Astrocyte (in vitro differentiated cells and primary cell): ENCODE measurements around the gene CTNNA2. TPM values are rescaled to one million over a fixed set of nuclear protein-coding genes. Genes with fewer than 3 reads are reported as not detected.

Experiments
- DNase-seq: peaks from one replicate; pipeline ENCODE4 v3.0.0-alpha.2; 2010; ENCODE audit warnings: low read depth
- FAIRE-seq: peaks from 2 replicates; lab custom pipeline; 2011; peaks lifted over from hg19 to GRCh38; lab: Jason Lieb, UNC
- H2AFZ ChIP-seq: 2 replicates; pipeline ENCODE4 v1.6.0; 2012; ENCODE audit warnings: low read depth, low read length, inconsistent platforms
- H3K27ac ChIP-seq: 2 replicates; pipeline ENCODE4 v1.5.1; 2011; ENCODE audit warnings: low read depth, low read length, inconsistent platforms
- H3K27me3 ChIP-seq: 2 replicates; pipeline ENCODE4 v1.6.0; 2011; ENCODE audit warnings: low read length, inconsistent platforms; ENCODE audit not compliant: insufficient read depth
- H3K36me3 ChIP-seq: 2 replicates; pipeline ENCODE4 v1.5.1; 2011; ENCODE audit warnings: low read length, inconsistent platforms; ENCODE audit not compliant: insufficient read depth
- H3K4me1 ChIP-seq: 2 replicates; pipeline ENCODE4 v1.5.1; 2011; ENCODE audit warnings: low read length, inconsistent platforms; ENCODE audit not compliant: insufficient read depth
- H3K4me2 ChIP-seq: 2 replicates; pipeline ENCODE4 v1.6.0; 2012; ENCODE audit warnings: low read length, inconsistent platforms
- H3K4me3 ChIP-seq: 2 replicates; pipeline ENCODE4 v1.5.1; 2011; ENCODE audit warnings: low read depth, mild to moderate bottlenecking, low read length, inconsistent platforms; ENCODE audit not compliant: insufficient read depth
- H3K79me2 ChIP-seq: 2 replicates; pipeline ENCODE4 v1.6.0; 2012; ENCODE audit warnings: mild to moderate bottlenecking, low read length, inconsistent platforms; ENCODE audit not compliant: insufficient read depth
- H3K9ac ChIP-seq: 2 replicates; pipeline ENCODE4 v1.6.0; 2012; ENCODE audit warnings: mild to moderate bottlenecking, low read length, inconsistent platforms
- H3K9me3 ChIP-seq: 2 replicates; pipeline ENCODE4 v1.5.1; 2012; ENCODE audit warnings: low read depth, mild to moderate bottlenecking, low read length, inconsistent platforms; ENCODE audit not compliant: insufficient read depth
- H4K20me1 ChIP-seq: 2 replicates; pipeline ENCODE4 v1.6.0; 2012; ENCODE audit warnings: low read length, inconsistent platforms; ENCODE audit not compliant: insufficient read depth
- H3K27ac Mint-ChIP-seq: one replicate; pipeline ENCODE4 v1.8.0; 2021; ENCODE audit warnings: mild to moderate bottlenecking, mixed read lengths; ENCODE audit not compliant: unreplicated experiment
- H3K27me3 Mint-ChIP-seq: one replicate; pipeline ENCODE4 v1.8.0; 2021; ENCODE audit warnings: low read depth, mixed read lengths; ENCODE audit not compliant: unreplicated experiment
- H3K36me3 Mint-ChIP-seq: one replicate; pipeline ENCODE4 v1.8.0; 2021; ENCODE audit warnings: low read depth, mixed read lengths; ENCODE audit not compliant: unreplicated experiment
- H3K4me1 Mint-ChIP-seq: one replicate; pipeline ENCODE4 v1.8.0; 2021; ENCODE audit warnings: low read depth, mixed read lengths; ENCODE audit not compliant: unreplicated experiment
- H3K4me3 Mint-ChIP-seq: one replicate; pipeline ENCODE4 v1.8.0; 2021; ENCODE audit warnings: mild to moderate bottlenecking, moderate library complexity, mixed read lengths; ENCODE audit not compliant: unreplicated experiment
- H3K9me3 Mint-ChIP-seq: one replicate; pipeline ENCODE4 v1.8.0; 2021; ENCODE audit warnings: mild to moderate bottlenecking, mixed read lengths; ENCODE audit not compliant: unreplicated experiment
- CTCF ChIP-seq: IDR thresholded peaks from 2 replicates; pipeline ENCODE4 v1.5.1; 2011; ENCODE audit warnings: low read depth, mild to moderate bottlenecking, inconsistent platforms, low read length, moderate library complexity; ENCODE audit not compliant: insufficient read depth
- EZH2 ChIP-seq: IDR thresholded peaks from 2 replicates; pipeline ENCODE4 v1.6.1; 2012; ENCODE audit warnings: mild to moderate bottlenecking, low read length, inconsistent platforms; ENCODE audit not compliant: insufficient read depth
- total RNA-seq: library from RNA; stranded (reverse); gene quantifications from 2 replicates; pipeline ENCODE4 v1.2.1, GENCODE V29; 2021

The CTNNA2 gene
- total RNA-seq, 1 donor from 2014 or later = 3.9 TPM

DNA sequence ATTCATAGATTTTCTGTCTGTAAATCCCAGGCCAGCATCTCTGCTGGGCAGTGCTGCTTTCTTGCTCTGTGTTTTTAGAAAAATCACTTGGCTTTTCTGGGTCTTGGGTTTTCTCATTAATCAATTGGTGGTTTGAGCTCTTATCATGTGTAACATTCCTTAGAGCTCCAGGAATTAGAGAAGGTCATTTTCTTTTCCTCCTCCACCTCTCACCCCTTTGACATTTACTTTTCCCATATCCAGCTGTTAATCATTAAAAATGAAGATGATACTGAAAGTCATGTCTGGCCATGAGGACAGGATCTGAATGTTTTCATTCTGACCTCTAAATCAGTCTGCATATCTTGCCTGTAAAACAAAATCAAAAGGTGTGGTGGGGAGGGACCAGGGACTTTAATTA lies 680.7 kb downstream of the CTNNA2 start:
- TF ChIP-seq CTCF (no peak), EZH2 (no peak)
- Histone ChIP-seq H3K4me2 (no peak overlapping the region), H3K27me3 (no peaks in the 10 kb centered on the region), H3K4me1 (no peaks in the 10 kb centered on the region), H2AFZ (no peak overlapping the region), H3K9ac (no peak overlapping the region), H3K4me3 (no peak overlapping the region), H3K9me3 (no peaks in the 10 kb centered on the region), H4K20me1 (no peaks in the 10 kb centered on the region), H3K36me3 (no peaks in the 10 kb centered on the region), H3K27ac (no peak overlapping the region), H3K79me2 (no peaks in the 10 kb centered on the region)
- Mint-ChIP-seq H3K36me3 (no peaks in the 10 kb centered on the region), H3K4me1 (no peaks in the 10 kb centered on the region), H3K27ac (no peak overlapping the region), H3K27me3 (no peaks in the 10 kb centered on the region), H3K9me3 (no peaks in the 10 kb centered on the region), H3K4me3 (no peak overlapping the region)
- FAIRE-seq (no peak), DNase-seq (no peak)

DNA sequence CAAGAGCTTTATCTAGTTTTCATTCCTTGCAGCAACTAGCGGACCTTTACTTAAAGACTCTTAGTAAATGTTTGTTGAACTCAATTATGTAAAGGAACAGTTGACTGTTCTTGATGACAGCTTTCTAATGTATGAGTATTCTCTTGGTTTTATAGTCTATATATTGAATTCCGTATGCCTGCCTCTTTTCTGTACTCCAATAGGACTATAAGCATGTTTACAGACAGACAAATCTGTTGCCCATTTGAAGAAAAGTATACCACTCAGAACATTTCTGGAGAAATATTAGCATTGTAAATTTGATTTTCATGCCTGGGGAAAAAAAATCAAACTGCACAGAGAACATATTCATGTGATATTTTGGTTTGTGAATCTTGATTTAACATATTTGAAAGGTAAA lies 682.2 kb downstream of the CTNNA2 start:
- H3K36me3 ChIP-seq = no peaks in the 10 kb centered on the region
- no peak overlapping the region for H3K9ac ChIP-seq
- no peak overlapping the region for H3K4me3 Mint-ChIP-seq
- H3K27ac ChIP-seq = no peak overlapping the region
- H3K36me3 Mint-ChIP-seq = no peaks in the 10 kb centered on the region
- H3K27me3 ChIP-seq = no peaks in the 10 kb centered on the region
- no peak overlapping the region for H3K4me2 ChIP-seq
- no peaks in the 10 kb centered on the region for H3K9me3 Mint-ChIP-seq
- no peak overlapping the region for H3K4me3 ChIP-seq
- no peaks in the 10 kb centered on the region for H3K4me1 ChIP-seq
- no peak overlapping the region for H2AFZ ChIP-seq
- no peaks in the 10 kb centered on the region for H3K79me2 ChIP-seq
- H3K27ac Mint-ChIP-seq = no peak overlapping the region
- no peaks in the 10 kb centered on the region for H3K27me3 Mint-ChIP-seq
- no peaks in the 10 kb centered on the region for H4K20me1 ChIP-seq
- DNase-seq (no peak), FAIRE-seq (no peak)
- H3K9me3 ChIP-seq = no peaks in the 10 kb centered on the region
- no peaks in the 10 kb centered on the region for H3K4me1 Mint-ChIP-seq
- TF ChIP-seq CTCF (no peak), EZH2 (no peak)

DNA sequence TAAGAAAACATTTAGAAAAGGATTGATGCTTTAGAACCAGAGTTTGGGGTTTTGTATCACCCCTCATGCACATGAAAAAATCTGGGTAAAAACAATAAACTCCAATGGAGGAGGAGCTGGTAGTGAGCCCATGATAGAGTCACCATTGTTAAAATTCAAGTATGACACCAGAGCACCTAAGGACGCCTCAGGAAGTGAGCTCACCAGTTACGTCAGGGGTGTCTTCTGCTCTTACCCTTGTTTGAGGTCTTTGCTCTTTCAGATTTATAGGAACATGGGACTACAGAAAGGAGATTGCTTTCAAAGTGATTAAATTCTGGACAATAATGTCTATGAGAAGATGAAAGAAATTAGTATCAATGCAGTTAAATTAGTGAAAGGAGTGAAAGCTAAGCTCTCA lies 685.2 kb downstream of the CTNNA2 start:
- H3K9me3 Mint-ChIP-seq = peaks cover 1% of the 10 kb centered on the region
- H3K27me3 Mint-ChIP-seq = no peaks in the 10 kb centered on the region
- DNase-seq (no peak), FAIRE-seq (no peak)
- TF ChIP-seq EZH2 = no peak
- no peak for TF ChIP-seq CTCF
- Histone ChIP-seq H3K9ac (no peak overlapping the region), H3K27ac (no peak overlapping the region), H2AFZ (no peak overlapping the region), H3K4me1 (no peaks in the 10 kb centered on the region), H3K36me3 (no peaks in the 10 kb centered on the region), H3K9me3 (no peaks in the 10 kb centered on the region), H3K4me2 (no peak overlapping the region), H4K20me1 (no peaks in the 10 kb centered on the region), H3K4me3 (no peak overlapping the region), H3K27me3 (no peaks in the 10 kb centered on the region), H3K79me2 (no peaks in the 10 kb centered on the region)
- no peak overlapping the region for H3K4me3 Mint-ChIP-seq
- peaks cover under 1% of the 10 kb centered on the region for H3K36me3 Mint-ChIP-seq
- H3K4me1 Mint-ChIP-seq = no peaks in the 10 kb centered on the region
- no peak overlapping the region for H3K27ac Mint-ChIP-seq
